NCI-H128 (cell line): ENCODE data around the gene TRMT44.

Source experiments
- DNase-seq: peaks from one replicate; lab custom pipeline; 2025; ENCODE audit not compliant: unreplicated experiment; lab: John Stamatoyannopoulos, UW

The TRMT44 gene

GRCh38 chr4:8440492-8441311 lies at the start of gene TRMT44, which contains the start of gene ACOX3:
Gene TRMT44, plus strand, starts transcription at chr4:8440777. Its CDS starts 46 bp downstream, at chr4:8440823.
Gene ACOX3, minus strand, starts transcription at chr4:8440723. Its CDS starts 24,202 bp downstream, at chr4:8416521.
- DNase-seq = peak; percentile 41

- DNase-seq = no peak
Measured at GRCh38 chr4:8391071-8391470, 49.5 kb upstream of the TRMT44 start.

- no peak for DNase-seq
Measured at GRCh38 chr4:8391972-8392371, 48.6 kb upstream of the TRMT44 start.

- DNase-seq = no peak
Measured at GRCh38 chr4:8392591-8393190, 47.9 kb upstream of the TRMT44 start.

GRCh38 chr4:8393593-8394038 lies 47.0 kb upstream of the TRMT44 start:
- no peak for DNase-seq

- no peak for DNase-seq
Measured at GRCh38 chr4:8394061-8394519, 46.5 kb upstream of the TRMT44 start.

- DNase-seq = no peak
Measured at GRCh38 chr4:8394806-8395205, 45.8 kb upstream of the TRMT44 start.

GRCh38 chr4:8395504-8396296 lies 44.9 kb upstream of the TRMT44 start:
- DNase-seq = no peak

GRCh38 chr4:8396762-8397406 lies 43.7 kb upstream of the TRMT44 start:
- no peak for DNase-seq

GRCh38 chr4:8398347-8398746 lies 42.2 kb upstream of the TRMT44 start:
- DNase-seq = no peak

GRCh38 chr4:8399298-8399697 lies 41.3 kb upstream of the TRMT44 start:
- no peak for DNase-seq

- DNase-seq = no peak
Measured at GRCh38 chr4:8400632-8401325, 39.8 kb upstream of the TRMT44 start.

GRCh38 chr4:8401665-8402064 lies 38.9 kb upstream of the TRMT44 start:
- DNase-seq = no peak

- no peak for DNase-seq
Measured at GRCh38 chr4:8402181-8402597, 38.4 kb upstream of the TRMT44 start.

GRCh38 chr4:8402640-8403039 lies 37.9 kb upstream of the TRMT44 start:
- no peak for DNase-seq

- DNase-seq = peak; percentile 5
Measured at GRCh38 chr4:8403173-8403753, 37.3 kb upstream of the TRMT44 start.

GRCh38 chr4:8403976-8404375 lies 36.6 kb upstream of the TRMT44 start:
- no peak for DNase-seq

- no peak for DNase-seq
Measured at GRCh38 chr4:8404791-8405515, 35.6 kb upstream of the TRMT44 start.

- no peak for DNase-seq
Measured at GRCh38 chr4:8405516-8405875, 35.1 kb upstream of the TRMT44 start.
